Neural cell (in vitro differentiated cells): ENCODE results near the gene PRG2. TPM values are rescaled to one million over a fixed set of nuclear protein-coding genes. Genes with fewer than 3 reads are reported as not detected.
"Not testable (repeated sequence)": the region's sequence is repeated elsewhere in the genome, so short reads cannot be mapped to it uniquely, and the experiment has no call there.

Experiments
- H2AFZ ChIP-seq: fragments of 200-600, 300-800 bp; sonication (generic), shearing (Covaris generic); 2 replicates; pipeline ENCODE4 v1.6.0; 2014; ENCODE audit warnings: low read depth, mild to moderate bottlenecking, antibody characterized with exemption, low read length, moderate library complexity
- H3F3A ChIP-seq: fragments of 200-600 bp; shearing (Covaris generic); 2 replicates; pipeline ENCODE4 v1.6.1; 2016; ENCODE audit warnings: mild to moderate bottlenecking, moderate library complexity, mixed read lengths, antibody characterized with exemption, low read length; ENCODE audit not compliant: insufficient read depth, poor library complexity, severe bottlenecking
- H3K27ac ChIP-seq: fragments of 200-600, 300-800 bp; sonication (generic), shearing (Covaris generic); 2 replicates; pipeline ENCODE4 v1.5.1; 2014; ENCODE audit warnings: mild to moderate bottlenecking, low read length, moderate library complexity
- H3K27me3 ChIP-seq: fragments of 300-800, 200-600 bp; sonication (generic), shearing (Covaris generic); 2 replicates; pipeline ENCODE4 v1.6.0; 2014; ENCODE audit warnings: mild to moderate bottlenecking, low read depth, low read length, moderate library complexity; ENCODE audit not compliant: insufficient read depth
- H3K36me3 ChIP-seq: fragments of 300-800, 200-600 bp; sonication (generic), shearing (Covaris generic); 2 replicates; pipeline ENCODE4 v1.5.1; 2014; ENCODE audit warnings: mild to moderate bottlenecking, antibody characterized with exemption, low read length, moderate library complexity; ENCODE audit not compliant: insufficient read depth
- H3K4me2 ChIP-seq: fragments of 300-800, 200-600 bp; sonication (generic), shearing (Covaris generic); 2 replicates; pipeline ENCODE4 v1.6.0; 2014; ENCODE audit warnings: mild to moderate bottlenecking, low read length
- H3K4me3 ChIP-seq: fragments of 300-800, 200-600 bp; sonication (generic), shearing (Covaris generic); 2 replicates; pipeline ENCODE4 v1.5.1; 2014; ENCODE audit warnings: mild to moderate bottlenecking, low read length, moderate library complexity
- H3K79me2 ChIP-seq: fragments of 200-600 bp; shearing (Covaris generic); replicated peaks from 2 replicates; pipeline ENCODE4 v1.6.0; 2014; ENCODE audit warnings: mild to moderate bottlenecking, low read length, moderate library complexity; ENCODE audit not compliant: insufficient read depth
- H3K9ac ChIP-seq: fragments of 300-800, 200-600 bp; sonication (generic), shearing (Covaris generic); 2 replicates; pipeline ENCODE4 v1.6.1; 2016; ENCODE audit warnings: mild to moderate bottlenecking, low read length, mixed read lengths
- H3K9me2 ChIP-seq: fragments of 200-600 bp; shearing (Covaris generic); 2 replicates; pipeline ENCODE4 v1.6.1; 2016; ENCODE audit warnings: mild to moderate bottlenecking, low read length, mixed read lengths; ENCODE audit not compliant: insufficient read depth
- H3K9me3 ChIP-seq: fragments of 200-600, 300-800 bp; sonication (generic), shearing (Covaris generic); 2 replicates; pipeline ENCODE4 v1.6.1; 2016; ENCODE audit warnings: mild to moderate bottlenecking, mixed run types, low read length, moderate library complexity, mixed read lengths
- H4K20me1 ChIP-seq: fragments of 200-600 bp; shearing (Covaris generic); 2 replicates; pipeline ENCODE4 v1.6.1; 2016; ENCODE audit warnings: mild to moderate bottlenecking, mixed run types; ENCODE audit not compliant: insufficient read depth
- EZH2 ChIP-seq: fragments of 200-600, 300-800 bp; shearing (Covaris generic), sonication (generic); IDR thresholded peaks from 2 replicates; pipeline ENCODE4 v1.6.1; 2014; ENCODE audit warnings: antibody characterized with exemption, low read length, borderline replicate concordance, mild to moderate bottlenecking; ENCODE audit not compliant: insufficient read depth, poor library complexity, severe bottlenecking
- MXI1 ChIP-seq: fragments of 450-650 bp; conservative IDR thresholded peaks from 2 replicates; pipeline ENCODE4 v1.6.1; 2014; ENCODE audit warnings: antibody characterized with exemption, mild to moderate bottlenecking; ENCODE audit not compliant: poor library complexity, severe bottlenecking
- polyA plus RNA-seq: library from polyadenylated mRNA; depleted of rRNA; stranded (reverse); fragments of >200 nt; gene quantifications from 2 replicates; pipeline ENCODE4 v1.2.3, GENCODE V29; 2014
- TF ChIP-seq, protein P1 (sequence below): fragments of 450-650 bp; IDR thresholded peaks from 2 replicates; pipeline ENCODE4 v1.5.1; 2014; ENCODE audit warnings: antibody characterized with exemption, mild to moderate bottlenecking, moderate library complexity; ENCODE audit not compliant: poor library complexity, severe bottlenecking

Gene PRG2
- polyA plus RNA-seq, 1 donor from 2014 or later: not detected

DNA sequence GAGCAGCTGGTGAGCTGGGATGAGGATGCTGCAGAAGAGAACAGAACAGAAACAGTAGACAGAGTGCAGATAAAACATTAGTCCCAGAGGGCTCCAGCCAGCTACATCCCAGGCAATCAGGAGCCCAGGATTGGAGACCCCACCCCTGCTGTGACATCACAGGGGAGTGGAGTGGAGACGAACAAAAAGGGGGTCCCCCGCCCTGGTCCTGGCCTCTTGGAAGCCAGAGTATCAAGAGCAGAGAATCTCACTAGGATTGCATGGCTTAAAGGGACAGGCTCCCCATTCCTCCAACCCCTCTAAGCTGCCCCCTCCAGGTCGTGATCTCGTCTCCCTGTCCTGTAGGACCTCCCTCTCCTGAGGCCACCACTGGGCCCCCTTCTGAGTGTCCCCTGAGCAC is 52.3 kb downstream of the PRG2 start, which contains the start of gene P2RX3:
Gene P2RX3 (plus strand): TSS at position 211 of the 400 bp plus-strand sequence. CDS start 199 bp downstream, outside the sequence.
- H3K27ac ChIP-seq: no peak within 1 kb of the TSS
- no peaks in the 10 kb centered on the region for H3K9me2 ChIP-seq
- H3K9ac ChIP-seq: peak within 1 kb of the TSS; percentile 16
- H3K4me3 ChIP-seq: no peak within 1 kb of the TSS
- H3K9me3 ChIP-seq: no peaks in the 10 kb centered on the region
- H3K36me3 ChIP-seq: no peaks in the 10 kb centered on the region
- no peak within 1 kb of the TSS for H3K4me2 ChIP-seq
- peaks cover 4% of the 10 kb centered on the region for H3F3A ChIP-seq
- no peaks in the 10 kb centered on the region for H4K20me1 ChIP-seq
- no peaks in the 10 kb centered on the region for H3K27me3 ChIP-seq
- TF ChIP-seq EZH2 (no peak), MXI1 (no peak)
- TF ChIP-seq, protein P1, sequence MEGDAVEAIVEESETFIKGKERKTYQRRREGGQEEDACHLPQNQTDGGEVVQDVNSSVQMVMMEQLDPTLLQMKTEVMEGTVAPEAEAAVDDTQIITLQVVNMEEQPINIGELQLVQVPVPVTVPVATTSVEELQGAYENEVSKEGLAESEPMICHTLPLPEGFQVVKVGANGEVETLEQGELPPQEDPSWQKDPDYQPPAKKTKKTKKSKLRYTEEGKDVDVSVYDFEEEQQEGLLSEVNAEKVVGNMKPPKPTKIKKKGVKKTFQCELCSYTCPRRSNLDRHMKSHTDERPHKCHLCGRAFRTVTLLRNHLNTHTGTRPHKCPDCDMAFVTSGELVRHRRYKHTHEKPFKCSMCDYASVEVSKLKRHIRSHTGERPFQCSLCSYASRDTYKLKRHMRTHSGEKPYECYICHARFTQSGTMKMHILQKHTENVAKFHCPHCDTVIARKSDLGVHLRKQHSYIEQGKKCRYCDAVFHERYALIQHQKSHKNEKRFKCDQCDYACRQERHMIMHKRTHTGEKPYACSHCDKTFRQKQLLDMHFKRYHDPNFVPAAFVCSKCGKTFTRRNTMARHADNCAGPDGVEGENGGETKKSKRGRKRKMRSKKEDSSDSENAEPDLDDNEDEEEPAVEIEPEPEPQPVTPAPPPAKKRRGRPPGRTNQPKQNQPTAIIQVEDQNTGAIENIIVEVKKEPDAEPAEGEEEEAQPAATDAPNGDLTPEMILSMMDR: no peak
- no peak within 1 kb of the TSS for H2AFZ ChIP-seq
- peaks cover 19% of the 10 kb centered on the region for H3K79me2 ChIP-seq

DNA sequence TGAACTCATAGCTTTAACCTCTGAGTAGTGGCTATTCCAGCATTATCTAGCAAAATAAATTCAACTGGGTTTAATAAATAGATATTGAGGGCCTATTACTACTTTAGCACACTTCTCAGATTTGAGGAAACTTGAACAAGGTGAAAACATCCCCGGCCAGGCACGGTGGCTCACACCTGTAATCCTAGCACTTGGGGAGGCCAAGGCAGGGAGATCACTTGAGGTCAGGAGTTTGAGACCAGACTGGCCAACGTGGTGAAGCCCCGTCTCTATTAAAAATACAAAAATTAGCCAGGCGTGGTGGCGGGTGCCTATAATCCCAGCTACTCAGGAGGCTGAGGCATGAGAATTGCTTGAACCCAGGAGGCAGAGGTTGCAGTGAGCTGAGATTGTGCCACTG is 53.6 kb downstream of the PRG2 start:
- not testable (repeated sequence) for H3K4me3 ChIP-seq, H3K4me2 ChIP-seq, H3K9me3 ChIP-seq, H3K36me3 ChIP-seq, H3K27ac ChIP-seq, H3K9ac ChIP-seq, H3K27me3 ChIP-seq, H2AFZ ChIP-seq, H3K9me2 ChIP-seq, H4K20me1 ChIP-seq, H3F3A ChIP-seq
- peaks cover 22% of the 10 kb centered on the region for H3K79me2 ChIP-seq

Other genes starting within 250 kb of the PRG2 start
- gene LRRC55, start 208.7 kb downstream of the PRG2 start, polyA plus RNA-seq: 2.8 and 3.3 TPM in 2 replicates
- gene APLNR, start 153.4 kb downstream of the PRG2 start, polyA plus RNA-seq: not detected in 2 replicates
- gene TNKS1BP1, start 65.7 kb downstream of the PRG2 start, polyA plus RNA-seq: 8.9 and 9.4 TPM in 2 replicates
- gene SSRP1, start 54.8 kb downstream of the PRG2 start, polyA plus RNA-seq: 81.1 and 84.7 TPM in 2 replicates
- not detected in 2 replicates for gene P2RX3, start 52.3 kb downstream of the PRG2 start, polyA plus RNA-seq
- gene PRG3, start 9.5 kb downstream of the PRG2 start, polyA plus RNA-seq: not detected in 2 replicates
- gene SLC43A3, start 36.5 kb upstream of the PRG2 start, polyA plus RNA-seq: 0.33 TPM in 1 of 2 replicates, not detected in the other
- 0.24 and 0.66 TPM in 2 replicates for gene RTN4RL2, start 69.9 kb upstream of the PRG2 start, polyA plus RNA-seq
- gene SLC43A1, start 125.1 kb upstream of the PRG2 start, polyA plus RNA-seq: 2.5 and 3.3 TPM in 2 replicates
- gene TIMM10, start 140.1 kb upstream of the PRG2 start, polyA plus RNA-seq: 63.6 and 69.5 TPM in 2 replicates
- not detected in 2 replicates for gene SMTNL1, start 146.9 kb upstream of the PRG2 start, polyA plus RNA-seq
- gene UBE2L6, start 177.0 kb upstream of the PRG2 start, polyA plus RNA-seq: 88.0 and 101 TPM in 2 replicates
- gene SERPING1, start 207.0 kb upstream of the PRG2 start, polyA plus RNA-seq: 0.22 TPM in 1 of 2 replicates, not detected in the other